ENCODE data around the gene HDAC11. TPM values are rescaled to one million over a fixed set of nuclear protein-coding genes. Genes with fewer than 3 reads are reported as not detected.
A peak's percentile ranks its signal among the peaks of the same experiment; 100 is the strongest.

The HDAC11 gene
- total and polyA plus RNA-seq, 2 of the 13 experiments (the other 11 are each of a cell fraction or from before 2014, with no cell fraction given) = 13.7 to 33.1 TPM

DNA sequence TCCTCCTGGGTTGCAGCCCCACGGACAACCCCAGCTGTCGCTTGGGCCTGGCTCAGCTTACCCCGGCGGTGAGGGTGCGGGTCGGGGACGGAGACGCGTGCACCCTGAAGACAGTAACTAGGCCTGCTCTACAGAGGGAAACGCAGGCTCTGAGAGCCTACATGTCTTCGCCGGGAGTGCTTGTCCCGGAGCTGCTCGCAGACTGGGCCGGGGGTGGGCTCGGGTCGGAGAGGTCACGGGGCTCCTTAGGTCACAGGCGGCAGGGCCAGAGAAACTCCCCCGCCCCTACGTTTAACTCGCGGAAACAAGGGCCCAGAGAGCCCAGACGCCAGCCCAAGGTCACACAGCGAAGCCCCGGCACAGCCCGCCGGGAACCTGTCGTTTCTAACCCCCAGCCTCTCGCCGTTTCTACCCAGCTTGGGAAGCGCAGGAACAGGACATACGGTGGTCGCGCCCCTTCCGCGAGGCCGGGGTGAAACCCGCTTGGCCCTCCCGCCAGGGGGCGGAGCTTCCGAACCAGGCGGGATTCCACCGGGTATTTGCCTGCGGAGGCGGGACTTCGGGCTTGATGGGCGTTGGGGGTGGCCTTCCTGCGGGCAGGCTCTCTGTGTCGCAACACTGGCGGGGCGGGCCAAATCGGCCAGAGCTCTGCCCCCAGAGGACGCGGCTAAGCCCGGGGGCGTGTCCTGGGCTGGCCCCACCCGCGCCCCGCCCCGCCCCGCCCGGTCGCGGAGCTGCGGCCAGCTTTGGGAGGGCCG lies at the start of gene HDAC11 (continued):
- TF ChIP-seq CEBPB (IDR thresholded peaks at IDR 0.05; ENCODE audit: borderline replicate concordance, low read depth, low read length) = peak; percentile 99
- peak; percentile 63; the same call in 1 of the 2 replicates for TF ChIP-seq ZNF589 (CRISPR knock-in tag; conservative IDR thresholded peaks at IDR 0.05)
- TF ChIP-seq ZNF614 (CRISPR knock-in tag; IDR thresholded peaks at IDR 0.05; ENCODE audit: borderline replicate concordance) = peak; percentile 64; the same call in 1 of the 2 replicates
- TF ChIP-seq ZNF205 (CRISPR knock-in tag; IDR thresholded peaks at IDR 0.05) = no peak
- TF ChIP-seq, protein P1, sequence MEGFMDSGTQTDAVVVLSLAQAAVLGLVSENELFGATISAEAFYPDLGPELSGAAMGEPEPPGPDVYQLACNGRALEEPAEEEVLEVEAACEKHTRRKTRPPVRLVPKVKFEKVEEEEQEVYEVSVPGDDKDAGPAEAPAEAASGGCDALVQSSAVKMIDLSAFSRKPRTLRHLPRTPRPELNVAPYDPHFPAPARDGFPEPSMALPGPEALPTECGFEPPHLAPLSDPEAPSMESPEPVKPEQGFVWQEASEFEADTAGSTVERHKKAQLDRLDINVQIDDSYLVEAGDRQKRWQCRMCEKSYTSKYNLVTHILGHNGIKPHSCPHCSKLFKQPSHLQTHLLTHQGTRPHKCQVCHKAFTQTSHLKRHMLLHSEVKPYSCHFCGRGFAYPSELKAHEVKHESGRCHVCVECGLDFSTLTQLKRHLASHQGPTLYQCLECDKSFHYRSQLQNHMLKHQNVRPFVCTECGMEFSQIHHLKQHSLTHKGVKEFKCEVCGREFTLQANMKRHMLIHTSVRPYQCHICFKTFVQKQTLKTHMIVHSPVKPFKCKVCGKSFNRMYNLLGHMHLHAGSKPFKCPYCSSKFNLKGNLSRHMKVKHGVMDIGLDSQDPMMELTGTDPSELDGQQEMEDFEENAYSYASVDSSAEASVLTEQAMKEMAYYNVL (CRISPR knock-in tag; IDR thresholded peaks at IDR 0.05; ENCODE audit: borderline replicate concordance) = peak; percentile 43; the same call in 1 of the 2 replicates
- 0 out of 2 replicates have a peak, but pooled peaks have one; percentile 24 for TF ChIP-seq ZNF629 (CRISPR knock-in tag; conservative IDR thresholded peaks at IDR 0.05)
- peak; percentile 94 for TF ChIP-seq CEBPG (CRISPR knock-in tag; IDR thresholded peaks at IDR 0.05)
- TF ChIP-seq ELF4 (CRISPR knock-in tag; IDR thresholded peaks at IDR 0.05; ENCODE audit: borderline replicate concordance) = peak; percentile 85
- TF ChIP-seq, protein P2, sequence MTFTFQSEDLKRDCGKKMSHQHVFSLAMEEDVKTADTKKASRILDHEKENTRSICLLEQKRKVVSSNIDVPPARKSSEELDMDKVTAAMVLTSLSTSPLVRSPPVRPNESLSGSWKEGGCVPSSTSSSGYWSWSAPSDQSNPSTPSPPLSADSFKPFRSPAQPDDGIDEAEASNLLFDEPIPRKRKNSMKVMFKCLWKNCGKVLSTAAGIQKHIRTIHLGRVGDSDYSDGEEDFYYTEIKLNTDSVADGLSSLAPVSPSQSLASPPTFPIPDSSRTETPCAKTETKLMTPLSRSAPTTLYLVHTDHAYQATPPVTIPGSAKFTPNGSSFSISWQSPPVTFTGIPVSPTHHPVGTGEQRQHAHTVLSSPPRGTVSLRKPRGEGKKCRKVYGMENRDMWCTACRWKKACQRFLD (CRISPR knock-in tag; IDR thresholded peaks at IDR 0.05; ENCODE audit: borderline replicate concordance) = peak; percentile 78; the same call in 1 of the 2 replicates
- TF ChIP-seq, protein P3, sequence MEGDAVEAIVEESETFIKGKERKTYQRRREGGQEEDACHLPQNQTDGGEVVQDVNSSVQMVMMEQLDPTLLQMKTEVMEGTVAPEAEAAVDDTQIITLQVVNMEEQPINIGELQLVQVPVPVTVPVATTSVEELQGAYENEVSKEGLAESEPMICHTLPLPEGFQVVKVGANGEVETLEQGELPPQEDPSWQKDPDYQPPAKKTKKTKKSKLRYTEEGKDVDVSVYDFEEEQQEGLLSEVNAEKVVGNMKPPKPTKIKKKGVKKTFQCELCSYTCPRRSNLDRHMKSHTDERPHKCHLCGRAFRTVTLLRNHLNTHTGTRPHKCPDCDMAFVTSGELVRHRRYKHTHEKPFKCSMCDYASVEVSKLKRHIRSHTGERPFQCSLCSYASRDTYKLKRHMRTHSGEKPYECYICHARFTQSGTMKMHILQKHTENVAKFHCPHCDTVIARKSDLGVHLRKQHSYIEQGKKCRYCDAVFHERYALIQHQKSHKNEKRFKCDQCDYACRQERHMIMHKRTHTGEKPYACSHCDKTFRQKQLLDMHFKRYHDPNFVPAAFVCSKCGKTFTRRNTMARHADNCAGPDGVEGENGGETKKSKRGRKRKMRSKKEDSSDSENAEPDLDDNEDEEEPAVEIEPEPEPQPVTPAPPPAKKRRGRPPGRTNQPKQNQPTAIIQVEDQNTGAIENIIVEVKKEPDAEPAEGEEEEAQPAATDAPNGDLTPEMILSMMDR (CRISPR knock-in tag; IDR thresholded peaks at IDR 0.05) = peak; percentile 39
- TF ChIP-seq ISL2 (CRISPR knock-in tag; IDR thresholded peaks at IDR 0.05) = peak; percentile 45; the same call in 1 of the 2 replicates
- TF ChIP-seq, protein P4, sequence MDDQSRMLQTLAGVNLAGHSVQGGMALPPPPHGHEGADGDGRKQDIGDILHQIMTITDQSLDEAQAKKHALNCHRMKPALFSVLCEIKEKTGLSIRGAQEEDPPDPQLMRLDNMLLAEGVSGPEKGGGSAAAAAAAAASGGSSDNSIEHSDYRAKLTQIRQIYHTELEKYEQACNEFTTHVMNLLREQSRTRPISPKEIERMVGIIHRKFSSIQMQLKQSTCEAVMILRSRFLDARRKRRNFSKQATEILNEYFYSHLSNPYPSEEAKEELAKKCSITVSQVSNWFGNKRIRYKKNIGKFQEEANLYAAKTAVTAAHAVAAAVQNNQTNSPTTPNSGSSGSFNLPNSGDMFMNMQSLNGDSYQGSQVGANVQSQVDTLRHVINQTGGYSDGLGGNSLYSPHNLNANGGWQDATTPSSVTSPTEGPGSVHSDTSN (CRISPR knock-in tag; IDR thresholded peaks at IDR 0.05; ENCODE audit: borderline replicate concordance) = peak; percentile 38; the same call in 1 of the 2 replicates
- no peak for TF ChIP-seq NR3C1 (CRISPR knock-in tag; IDR thresholded peaks at IDR 0.05)
- no peak for TF ChIP-seq TAF15 (IDR thresholded peaks at IDR 0.05; ENCODE audit: low read depth, low read length, poor library complexity, severe bottlenecking)
- TF ChIP-seq IKZF4 (CRISPR knock-in tag; IDR thresholded peaks at IDR 0.05; ENCODE audit: borderline replicate concordance, low read depth, not compliant biosample characterization) = peak; percentile 72
- no peak for TF ChIP-seq RFX5 (IDR thresholded peaks at IDR 0.05; ENCODE audit: low read depth, low read length)
- peak; percentile 78 for TF ChIP-seq ZNF883 (CRISPR knock-in tag; IDR thresholded peaks at IDR 0.05; ENCODE audit: not compliant biosample characterization)
- peak; percentile 74 for TF ChIP-seq HDAC1 (CRISPR knock-in tag; IDR thresholded peaks at IDR 0.05)
- peak; percentile 28; the same call in 1 of the 2 replicates for TF ChIP-seq THAP11 (CRISPR knock-in tag; IDR thresholded peaks at IDR 0.05)
- TF ChIP-seq ZNF788 (CRISPR knock-in tag; IDR thresholded peaks at IDR 0.05; ENCODE audit: borderline replicate concordance) = peak; percentile 62
- TF ChIP-seq, protein P5, sequence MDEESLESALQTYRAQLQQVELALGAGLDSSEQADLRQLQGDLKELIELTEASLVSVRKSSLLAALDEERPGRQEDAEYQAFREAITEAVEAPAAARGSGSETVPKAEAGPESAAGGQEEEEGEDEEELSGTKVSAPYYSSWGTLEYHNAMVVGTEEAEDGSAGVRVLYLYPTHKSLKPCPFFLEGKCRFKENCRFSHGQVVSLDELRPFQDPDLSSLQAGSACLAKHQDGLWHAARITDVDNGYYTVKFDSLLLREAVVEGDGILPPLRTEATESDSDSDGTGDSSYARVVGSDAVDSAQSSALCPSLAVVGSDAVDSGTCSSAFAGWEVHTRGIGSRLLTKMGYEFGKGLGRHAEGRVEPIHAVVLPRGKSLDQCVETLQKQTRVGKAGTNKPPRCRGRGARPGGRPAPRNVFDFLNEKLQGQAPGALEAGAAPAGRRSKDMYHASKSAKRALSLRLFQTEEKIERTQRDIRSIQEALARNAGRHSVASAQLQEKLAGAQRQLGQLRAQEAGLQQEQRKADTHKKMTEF (CRISPR knock-in tag; IDR thresholded peaks at IDR 0.05) = peak; percentile 77

Data from HepG2 (cell line).